GM18526 (cell line): ENCODE results near the gene NOD2.
A peak's percentile ranks its signal among the peaks of the same experiment; 100 is the strongest.

Experiments used
- POLR2A ChIP-seq: IDR thresholded peaks from 3 replicates; pipeline ENCODE4 v1.6.1; 2011; ENCODE audit not compliant: insufficient read length; ENCODE audit errors: extremely low read depth

Gene NOD2

GRCh38 chr16:50679266-50679665 is 14.1 kb upstream of the NOD2 start:
- TF ChIP-seq POLR2A, result no peak

- no peak for TF ChIP-seq POLR2A
Observed at GRCh38 chr16:50679676-50680555, 13.5 kb upstream of the NOD2 start.

GRCh38 chr16:50680556-50680893 is 12.9 kb upstream of the NOD2 start:
- TF ChIP-seq POLR2A, result no peak

GRCh38 chr16:50681021-50681885 is 12.2 kb upstream of the NOD2 start, which contains the start of gene SNX20:
Gene SNX20 (minus strand): TSS chr16:50681312. CDS start chr16:50677526, 3,786 bp downstream.
- TF ChIP-seq POLR2A, result peak; percentile 71

GRCh38 chr16:50683689-50684374 is 9.6 kb upstream of the NOD2 start:
- TF ChIP-seq POLR2A, result peak; percentile 31

GRCh38 chr16:50684823-50685461 is 8.5 kb upstream of the NOD2 start:
- TF ChIP-seq POLR2A, result peak; percentile 1

- TF ChIP-seq POLR2A, result no peak
Observed at GRCh38 chr16:50685462-50686063, 7.8 kb upstream of the NOD2 start.

GRCh38 chr16:50688083-50688482 is 5.3 kb upstream of the NOD2 start:
- TF ChIP-seq POLR2A, result no peak

- TF ChIP-seq POLR2A, result no peak
Observed at GRCh38 chr16:50688867-50689266, 4.5 kb upstream of the NOD2 start.

- no peak for TF ChIP-seq POLR2A
Observed at GRCh38 chr16:50690177-50690576, 3.2 kb upstream of the NOD2 start.

GRCh38 chr16:50692644-50692998 is 785 bp upstream of the NOD2 start:
- TF ChIP-seq POLR2A, result no peak

- TF ChIP-seq POLR2A, result no peak
Observed at GRCh38 chr16:50694206-50694605, 800 bp downstream of the NOD2 start.

GRCh38 chr16:50695017-50696000 is 1.9 kb downstream of the NOD2 start:
- TF ChIP-seq POLR2A, result no peak

- TF ChIP-seq POLR2A, result no peak
Observed at GRCh38 chr16:50696126-50696525, 2.7 kb downstream of the NOD2 start.
